Smooth muscle cell (in vitro differentiated cells): Measurements from ENCODE around the gene MEDAG. TPM values are rescaled to one million over a fixed set of nuclear protein-coding genes. Genes with fewer than 3 reads are reported as not detected.

Source experiments
- DNase-seq: peaks from one replicate; lab custom pipeline; 2025; ENCODE audit not compliant: unreplicated experiment; lab: John Stamatoyannopoulos, UW
- H2AFZ ChIP-seq: fragments of 200-600 bp; sonication (generic); 2 replicates; pipeline ENCODE4 v1.6.0; 2016; ENCODE audit warnings: antibody characterized with exemption, low read depth, mild to moderate bottlenecking
- H3F3A ChIP-seq: fragments of 200-600 bp; sonication (generic); 2 replicates; pipeline ENCODE4 v1.6.0; 2017; ENCODE audit warnings: antibody characterized with exemption, low read depth
- H3K27ac ChIP-seq: fragments of 200-600 bp; sonication (generic); 2 replicates; pipeline ENCODE4 v1.5.1; 2016; ENCODE audit warnings: low read depth, mild to moderate bottlenecking
- H3K27me3 ChIP-seq: fragments of 200-600 bp; sonication (generic); 2 replicates; pipeline ENCODE4 v1.6.1; 2016; ENCODE audit warnings: low read depth, mild to moderate bottlenecking
- H3K36me3 ChIP-seq: fragments of 200-600 bp; sonication (generic); 2 replicates; pipeline ENCODE4 v1.5.1; 2016; ENCODE audit warnings: low read depth
- H3K4me1 ChIP-seq: fragments of 200-600 bp; sonication (generic); 2 replicates; pipeline ENCODE4 v1.5.1; 2016; ENCODE audit warnings: low read depth
- H3K4me2 ChIP-seq: fragments of 200-600 bp; sonication (generic); 2 replicates; pipeline ENCODE4 v1.6.0; 2016; ENCODE audit warnings: mild to moderate bottlenecking
- H3K4me3 ChIP-seq: fragments of 200-600 bp; sonication (generic); 2 replicates; pipeline ENCODE4 v1.5.1; 2016; ENCODE audit warnings: mild to moderate bottlenecking
- H3K79me2 ChIP-seq: fragments of 200-600 bp; sonication (generic); 2 replicates; pipeline ENCODE4 v1.6.0; 2016; ENCODE audit warnings: low read depth, mild to moderate bottlenecking
- H3K9ac ChIP-seq: fragments of 200-600 bp; sonication (generic); 2 replicates; pipeline ENCODE4 v1.6.0; 2016; ENCODE audit warnings: low read depth
- H3K9me3 ChIP-seq: fragments of 200-600 bp; sonication (generic); replicated peaks from 2 replicates; pipeline ENCODE4 v1.5.1; 2016; ENCODE audit warnings: low read depth
- H4K20me1 ChIP-seq: fragments of 200-600 bp; sonication (generic); 2 replicates; pipeline ENCODE4 v1.6.0; 2016; ENCODE audit warnings: low read depth
- WGBS: methylation state at CpG from one replicate; pipeline ENCODE4 v1.1.7; 2016; ENCODE audit warnings: low lambda C conversion rate; 5-methylcytosine and 5-hydroxymethylcytosine counted together
- polyA plus RNA-seq: library from polyadenylated mRNA; unstranded; fragments of >200 nt; fragmentation: Nextera tagmentation; extraction: Ambion mirVana; gene quantifications from 2 replicates; pipeline ENCODE4 v1.2.1, GENCODE V29; 2016
- total RNA-seq: library from RNA; depleted of rRNA; stranded (reverse); fragments of >200 nt; gene quantifications from 2 replicates; pipeline ENCODE4 v1.2.3, GENCODE V29; 2014
- TF ChIP-seq, protein P1 (sequence below): fragments of 200-600 bp; sonication (generic); IDR thresholded peaks from 2 replicates; pipeline ENCODE4 v1.5.1; 2017; ENCODE audit warnings: borderline replicate concordance, mild to moderate bottlenecking, antibody characterized with exemption; ENCODE audit not compliant: insufficient read depth, poor library complexity, severe bottlenecking

MEDAG gene
- total and polyA plus RNA-seq, 2 experiments from 2014 or later: not detected

DNA sequence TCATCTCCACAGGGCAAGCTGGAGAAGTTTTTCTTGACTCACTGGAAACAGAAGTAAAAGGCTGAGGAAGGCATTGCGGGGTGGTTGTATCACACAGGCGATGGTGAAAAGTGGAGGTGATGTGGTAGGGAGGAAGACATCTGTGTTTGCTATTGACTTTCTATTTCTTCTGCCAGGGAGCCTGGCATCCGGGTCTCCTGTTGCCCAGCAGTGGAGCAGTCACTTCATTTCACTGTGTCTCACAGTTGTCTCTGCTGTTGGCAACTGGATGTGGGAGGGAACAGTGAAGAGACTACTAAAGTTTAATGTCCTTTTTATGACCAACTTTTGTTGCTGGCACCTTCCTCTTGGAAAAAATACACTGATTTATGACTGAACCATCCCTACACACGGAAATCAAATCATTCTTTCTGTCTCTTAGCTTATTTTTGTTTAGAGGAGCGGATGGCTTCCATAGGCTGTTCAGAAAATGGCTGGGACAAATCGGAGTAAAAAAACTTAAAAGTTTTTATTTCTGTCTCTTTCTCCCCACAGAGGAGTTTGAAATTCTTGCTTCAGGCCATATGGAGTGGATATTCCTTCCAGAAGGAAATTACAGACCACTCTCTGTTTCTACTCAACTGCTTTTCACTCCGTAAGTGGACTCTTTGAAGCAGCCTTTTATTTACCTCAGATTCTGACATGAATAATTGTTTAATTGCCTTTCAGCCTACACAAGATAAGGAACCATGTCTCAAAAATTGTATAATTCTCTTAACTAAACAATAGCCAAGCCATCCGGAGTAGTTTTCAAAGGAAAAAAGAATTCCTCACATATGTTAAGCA, 23.8 kb upstream of the MEDAG start:
- Histone ChIP-seq H3K9ac (no peak overlapping the region), H3K27ac (peak overlapping the region; percentile 88), H3K4me1 (peaks cover 23% of the 10 kb centered on the region), H4K20me1 (no peaks in the 10 kb centered on the region), H2AFZ (peak overlapping the region; percentile 75), H3K27me3 (no peaks in the 10 kb centered on the region), H3K9me3 (no peaks in the 10 kb centered on the region), H3F3A (peaks cover 18% of the 10 kb centered on the region), H3K36me3 (no peaks in the 10 kb centered on the region), H3K4me2 (peak overlapping the region; percentile 57), H3K4me3 (no peak overlapping the region), H3K79me2 (no peaks in the 10 kb centered on the region)
- no peak for DNase-seq
- WGBS: 62% methylated on average over 8 of the region's 8 CpGs
- TF ChIP-seq, protein P1, sequence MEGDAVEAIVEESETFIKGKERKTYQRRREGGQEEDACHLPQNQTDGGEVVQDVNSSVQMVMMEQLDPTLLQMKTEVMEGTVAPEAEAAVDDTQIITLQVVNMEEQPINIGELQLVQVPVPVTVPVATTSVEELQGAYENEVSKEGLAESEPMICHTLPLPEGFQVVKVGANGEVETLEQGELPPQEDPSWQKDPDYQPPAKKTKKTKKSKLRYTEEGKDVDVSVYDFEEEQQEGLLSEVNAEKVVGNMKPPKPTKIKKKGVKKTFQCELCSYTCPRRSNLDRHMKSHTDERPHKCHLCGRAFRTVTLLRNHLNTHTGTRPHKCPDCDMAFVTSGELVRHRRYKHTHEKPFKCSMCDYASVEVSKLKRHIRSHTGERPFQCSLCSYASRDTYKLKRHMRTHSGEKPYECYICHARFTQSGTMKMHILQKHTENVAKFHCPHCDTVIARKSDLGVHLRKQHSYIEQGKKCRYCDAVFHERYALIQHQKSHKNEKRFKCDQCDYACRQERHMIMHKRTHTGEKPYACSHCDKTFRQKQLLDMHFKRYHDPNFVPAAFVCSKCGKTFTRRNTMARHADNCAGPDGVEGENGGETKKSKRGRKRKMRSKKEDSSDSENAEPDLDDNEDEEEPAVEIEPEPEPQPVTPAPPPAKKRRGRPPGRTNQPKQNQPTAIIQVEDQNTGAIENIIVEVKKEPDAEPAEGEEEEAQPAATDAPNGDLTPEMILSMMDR: no peak

GRCh38 chr13:30882996-30883766, 22.9 kb upstream of the MEDAG start:
- H3K9me3 ChIP-seq: no peaks in the 10 kb centered on the region
- 75% methylated on average over 13 of the region's 13 CpGs for WGBS
- no peak overlapping the region for H3K9ac ChIP-seq
- H3K4me2 ChIP-seq: no peak overlapping the region
- H3K27me3 ChIP-seq: no peaks in the 10 kb centered on the region
- H3K27ac ChIP-seq: no peak overlapping the region
- H3K4me3 ChIP-seq: no peak overlapping the region
- no peak overlapping the region for H2AFZ ChIP-seq
- no peaks in the 10 kb centered on the region for H3K36me3 ChIP-seq
- no peaks in the 10 kb centered on the region for H3K79me2 ChIP-seq
- H4K20me1 ChIP-seq: no peaks in the 10 kb centered on the region
- H3K4me1 ChIP-seq: peaks cover 23% of the 10 kb centered on the region
- DNase-seq: no peak
- TF ChIP-seq, protein P1: no peak
- peaks cover 18% of the 10 kb centered on the region for H3F3A ChIP-seq

DNA sequence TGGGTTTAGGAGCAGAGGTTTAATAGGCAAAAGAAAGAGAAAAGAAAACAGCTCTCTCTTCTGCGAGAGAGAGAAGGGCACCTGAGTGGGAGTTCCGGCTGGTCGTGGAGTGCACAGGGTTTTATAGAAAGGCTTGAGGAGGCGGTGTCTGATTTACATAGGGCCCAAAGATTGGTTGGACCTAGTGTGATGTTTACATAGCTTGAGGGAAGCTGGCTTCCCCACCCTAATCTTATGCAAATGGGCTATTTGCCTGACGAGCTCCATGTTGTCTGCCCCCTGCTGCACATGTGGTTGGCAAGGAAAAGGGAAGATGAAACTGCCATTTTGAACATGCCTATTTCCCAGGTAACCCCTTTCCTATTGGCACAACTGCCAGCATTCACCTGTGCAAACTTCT, 21.5 kb upstream of the MEDAG start:
- TF ChIP-seq, protein P1: no peak
- no peaks in the 10 kb centered on the region for H3K9me3 ChIP-seq
- H3K9ac ChIP-seq: no peak overlapping the region
- peaks cover 18% of the 10 kb centered on the region for H3F3A ChIP-seq
- no peak overlapping the region for H3K4me3 ChIP-seq
- H4K20me1 ChIP-seq: no peaks in the 10 kb centered on the region
- 93% methylated on average over 5 of the region's 5 CpGs for WGBS
- H3K79me2 ChIP-seq: no peaks in the 10 kb centered on the region
- no peak overlapping the region for H2AFZ ChIP-seq
- no peaks in the 10 kb centered on the region for H3K36me3 ChIP-seq
- no peak for DNase-seq
- no peak overlapping the region for H3K27ac ChIP-seq
- H3K4me1 ChIP-seq: peaks cover 23% of the 10 kb centered on the region
- H3K4me2 ChIP-seq: no peak overlapping the region
- no peaks in the 10 kb centered on the region for H3K27me3 ChIP-seq
